Medulla oblongata (tissue), 1 donor: Measurements from ENCODE around the gene BBLN.

Experiments
- DNase-seq: peaks from one replicate; pipeline ENCODE4 v3.0.0-alpha.2; 2015; ENCODE audit errors: extremely low spot score

The BBLN gene

GRCh38 chr9:128190013-128190412 is 29.9 kb downstream of the BBLN start:
- DNase-seq = no peak

- peak; percentile 14 for DNase-seq
Measured at GRCh38 chr9:128190516-128191405, 30.7 kb downstream of the BBLN start.

- peak; percentile 85 for DNase-seq
Measured at GRCh38 chr9:128191406-128192046, 31.5 kb downstream of the BBLN start, which contains the start of gene CIZ1. TSS of gene CIZ1 (minus strand) at chr9:128191572. CDS start at chr9:128190857, 715 bp downstream.

GRCh38 chr9:128192601-128193371 is 32.7 kb downstream of the BBLN start:
- DNase-seq = peak; percentile 41

- no peak for DNase-seq
Measured at GRCh38 chr9:128193469-128194096, 33.5 kb downstream of the BBLN start.

GRCh38 chr9:128201441-128202369 is 41.6 kb downstream of the BBLN start:
- DNase-seq = no peak

GRCh38 chr9:128202648-128203023 is 42.6 kb downstream of the BBLN start:
- DNase-seq = no peak

- peak; percentile 64 for DNase-seq
Measured at GRCh38 chr9:128203024-128203706, 43.1 kb downstream of the BBLN start, which contains the start of gene DNM1. TSS of gene DNM1 (plus strand) at chr9:128203379. CDS start at chr9:128203471, 92 bp downstream.

- DNase-seq = no peak
Measured at GRCh38 chr9:128203707-128204551, 43.9 kb downstream of the BBLN start.

GRCh38 chr9:128204858-128205257 is 44.8 kb downstream of the BBLN start:
- no peak for DNase-seq

GRCh38 chr9:128205296-128205944 is 45.4 kb downstream of the BBLN start:
- no peak for DNase-seq

GRCh38 chr9:128206484-128206883 is 46.4 kb downstream of the BBLN start:
- no peak for DNase-seq

- DNase-seq = no peak
Measured at GRCh38 chr9:128206916-128207910, 47.1 kb downstream of the BBLN start.

GRCh38 chr9:128208386-128208785 is 48.3 kb downstream of the BBLN start:
- DNase-seq = no peak

GRCh38 chr9:128208946-128209669 is 49.0 kb downstream of the BBLN start:
- no peak for DNase-seq

GRCh38 chr9:128211186-128211980 is 51.3 kb downstream of the BBLN start:
- no peak for DNase-seq
